ENCODE results near the gene HOXA7. TPM values are rescaled to one million over a fixed set of nuclear protein-coding genes. Genes with fewer than 3 reads are reported as not detected.

HOXA7 gene
- total and polyA plus RNA-seq, 11 donors: 0.29 TPM; not detected in 10

DNA sequence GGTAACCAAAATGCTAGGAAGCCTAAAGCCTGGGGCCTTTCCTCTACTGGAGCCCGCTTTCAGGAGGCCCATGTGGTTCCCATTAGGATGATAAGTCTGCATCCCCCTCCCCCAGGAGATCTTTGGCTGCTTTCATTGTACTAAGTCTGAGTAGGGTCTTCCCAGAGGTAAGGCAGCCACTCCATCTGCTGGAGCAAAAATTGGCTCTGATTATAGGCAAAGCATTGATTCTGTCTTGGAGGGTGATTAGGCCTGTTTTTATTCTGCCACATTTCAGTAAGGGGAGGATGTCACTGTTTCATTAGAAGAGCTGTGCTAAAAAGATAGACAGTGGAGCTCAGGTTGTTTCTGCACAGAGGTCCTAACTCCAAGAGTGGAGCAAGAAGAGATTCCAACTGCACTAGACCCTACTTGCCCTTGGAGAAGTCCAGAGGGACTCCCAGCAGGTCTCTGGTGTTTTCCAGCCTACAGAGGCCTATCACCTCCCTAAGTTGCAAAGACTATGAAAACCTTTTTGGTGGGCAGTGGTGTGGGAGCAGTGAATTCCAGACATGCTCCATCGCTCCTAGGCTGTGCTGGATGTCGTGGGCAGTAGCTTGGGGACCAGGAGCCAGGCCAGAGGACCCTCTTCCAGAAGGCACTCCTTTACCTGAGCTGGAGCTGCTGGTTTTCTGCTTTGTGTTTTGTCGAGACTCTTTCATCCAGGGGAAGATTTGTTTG, 46.8 kb downstream of the HOXA7 start:
- intact Hi-C loops (cut with DNase I): no loop called here
- peak overlapping the region in 3 of 12 donors; percentile 81 to 93 (median 85) for H3K27ac ChIP-seq
- no peak for DNase-seq
- 68 to 79% (median 71%) methylated on average over 4 of the region's 4 CpGs for WGBS, 4 donors
- H3K36me3 ChIP-seq: no peaks in the 10 kb centered on the region
- H3K4me1 ChIP-seq: peaks cover 0 to 39% (median 3%) of the 10 kb centered on the region in 12 donors
- ATAC-seq: no peak
- H3K9me3 ChIP-seq: no peaks in the 10 kb centered on the region
- TF ChIP-seq, protein P1, sequence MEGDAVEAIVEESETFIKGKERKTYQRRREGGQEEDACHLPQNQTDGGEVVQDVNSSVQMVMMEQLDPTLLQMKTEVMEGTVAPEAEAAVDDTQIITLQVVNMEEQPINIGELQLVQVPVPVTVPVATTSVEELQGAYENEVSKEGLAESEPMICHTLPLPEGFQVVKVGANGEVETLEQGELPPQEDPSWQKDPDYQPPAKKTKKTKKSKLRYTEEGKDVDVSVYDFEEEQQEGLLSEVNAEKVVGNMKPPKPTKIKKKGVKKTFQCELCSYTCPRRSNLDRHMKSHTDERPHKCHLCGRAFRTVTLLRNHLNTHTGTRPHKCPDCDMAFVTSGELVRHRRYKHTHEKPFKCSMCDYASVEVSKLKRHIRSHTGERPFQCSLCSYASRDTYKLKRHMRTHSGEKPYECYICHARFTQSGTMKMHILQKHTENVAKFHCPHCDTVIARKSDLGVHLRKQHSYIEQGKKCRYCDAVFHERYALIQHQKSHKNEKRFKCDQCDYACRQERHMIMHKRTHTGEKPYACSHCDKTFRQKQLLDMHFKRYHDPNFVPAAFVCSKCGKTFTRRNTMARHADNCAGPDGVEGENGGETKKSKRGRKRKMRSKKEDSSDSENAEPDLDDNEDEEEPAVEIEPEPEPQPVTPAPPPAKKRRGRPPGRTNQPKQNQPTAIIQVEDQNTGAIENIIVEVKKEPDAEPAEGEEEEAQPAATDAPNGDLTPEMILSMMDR (IDR thresholded peaks at IDR 0.05): no peak
- peaks cover 64 to 100% (median 91%) of the 10 kb centered on the region in 9 donors for H3K27me3 ChIP-seq
- H3K4me3 ChIP-seq: no peak overlapping the region

DNA sequence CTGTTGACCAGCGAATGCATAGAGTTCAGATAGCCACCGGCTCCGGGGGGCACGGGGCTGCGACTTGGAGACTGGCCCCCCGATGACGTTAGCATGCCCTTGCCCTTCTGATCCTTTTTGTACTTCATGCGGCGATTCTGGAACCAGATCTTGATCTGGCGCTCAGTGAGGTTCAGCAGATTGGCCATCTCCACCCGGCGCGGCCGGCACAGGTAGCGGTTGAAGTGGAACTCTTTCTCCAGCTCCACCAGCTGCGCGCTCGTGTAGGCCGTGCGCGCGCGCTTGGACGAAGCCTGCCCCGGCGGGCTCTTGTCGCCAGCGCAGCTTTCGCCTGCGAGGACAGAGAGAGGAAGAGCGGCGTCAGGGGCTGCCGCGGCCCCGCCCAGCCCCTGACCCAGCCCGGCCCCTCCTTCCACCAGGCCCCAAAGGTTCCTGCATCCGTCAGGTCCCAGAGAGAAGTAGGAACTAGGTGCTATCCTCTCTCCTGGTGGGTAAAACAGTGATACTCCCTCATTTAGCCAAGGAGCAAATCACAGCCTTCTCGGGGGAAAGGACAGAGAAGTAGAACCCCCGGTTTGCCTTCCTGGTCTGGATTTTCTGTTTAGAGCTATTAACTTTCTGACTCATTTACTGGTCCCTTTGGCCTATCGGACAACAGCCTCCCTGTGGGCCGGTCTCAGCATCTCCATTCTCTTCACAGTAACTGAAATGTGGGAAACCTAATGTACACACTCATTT, 47.9 kb downstream of the HOXA7 start:
- peak overlapping the region in 9 of 12 donors; percentile 44 to 93 (median 67) for H3K27ac ChIP-seq
- WGBS, 4 donors: 10 to 16% (median 13%) methylated on average over 22 to 41 of the region's 41 CpGs
- intact Hi-C loops (cut with DNase I): no loop called here
- ATAC-seq: peak; percentile 29 to 72 (median 52)
- H3K36me3 ChIP-seq: no peaks in the 10 kb centered on the region
- DNase-seq: peak in 1 of 5 donors; percentile 72
- peak in 1 of 2 donors; percentile 76 for TF ChIP-seq POLR2A (IDR thresholded peaks at IDR 0.05)
- TF ChIP-seq, protein P1 (IDR thresholded peaks at IDR 0.05): no peak
- H3K4me3 ChIP-seq: peak overlapping the region in 7 of 12 donors; percentile 17 to 51 (median 36)
- H3K9me3 ChIP-seq: no peaks in the 10 kb centered on the region
- peaks cover 0 to 34% (median 3%) of the 10 kb centered on the region in 12 donors for H3K4me1 ChIP-seq
- peaks cover 63 to 100% (median 97%) of the 10 kb centered on the region in 9 donors for H3K27me3 ChIP-seq

DNA sequence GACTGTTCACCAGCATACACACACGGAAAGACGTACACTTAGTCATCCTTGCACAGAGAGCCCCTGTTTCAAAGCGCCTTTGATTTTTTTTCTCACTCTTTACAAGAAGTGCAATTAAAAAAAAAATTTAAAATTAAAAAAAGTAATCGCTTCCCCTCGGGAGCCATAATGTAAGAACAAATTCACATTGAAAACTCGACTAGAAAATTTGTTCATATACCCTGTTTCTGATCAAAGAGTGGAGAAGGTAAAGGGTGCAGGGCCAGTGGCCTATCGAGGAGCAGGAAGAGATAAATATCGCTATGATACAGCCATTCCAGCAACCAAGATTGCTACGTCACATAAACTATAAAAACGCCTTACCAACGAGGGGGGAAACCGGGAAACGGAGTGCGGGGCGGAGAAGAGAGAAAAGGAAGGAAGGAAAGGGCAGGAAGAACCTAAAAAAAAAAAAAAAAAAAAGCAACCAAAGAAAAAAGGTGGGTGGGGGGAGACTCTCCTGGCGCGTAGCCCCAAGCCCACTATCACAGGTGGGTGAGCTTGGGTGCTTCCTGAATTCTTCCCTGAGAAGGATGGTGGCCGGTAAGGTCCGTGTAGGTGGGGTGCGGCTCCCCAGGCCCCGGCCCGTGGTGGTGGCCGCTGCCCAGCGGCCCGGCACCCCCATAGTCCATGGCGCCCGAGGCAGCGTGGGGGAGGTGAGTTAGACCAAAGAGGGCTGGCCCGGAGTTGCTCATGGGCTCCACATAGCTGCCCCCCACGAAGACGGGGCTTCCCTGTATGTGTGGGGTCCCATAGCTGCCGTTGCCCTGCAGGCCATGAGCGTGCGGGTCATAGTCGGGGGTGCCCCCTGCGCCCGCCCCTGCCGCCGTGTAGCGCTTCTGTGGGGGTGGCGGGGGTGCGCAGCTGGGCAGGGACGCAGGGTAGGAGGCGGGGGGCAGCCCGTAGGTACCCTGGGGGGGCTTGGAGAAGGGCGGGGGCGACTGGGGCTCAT, 48.8 kb downstream of the HOXA7 start:
- TF ChIP-seq, protein P1 (IDR thresholded peaks at IDR 0.05): no peak
- no peak for TF ChIP-seq POLR2A (IDR thresholded peaks at IDR 0.05)

More for the DNA sequence above, 48.8 kb downstream of the HOXA7 start:
- intact Hi-C loops (cut with DNase I): no loop called here
- WGBS, 4 donors: 15 to 20% (median 17%) methylated on average over 29 to 47 of the region's 47 CpGs
- DNase-seq (no peak), ATAC-seq (no peak)
- H3K4me1 ChIP-seq: peaks cover 0 to 32% (median 5%) of the 10 kb centered on the region in 12 donors
- no peaks in the 10 kb centered on the region for H3K9me3 ChIP-seq
- H3K36me3 ChIP-seq: no peaks in the 10 kb centered on the region
- peak overlapping the region in 7 of 12 donors; percentile 17 to 51 (median 36) for H3K4me3 ChIP-seq
- H3K27me3 ChIP-seq: peaks cover 60 to 100% (median 97%) of the 10 kb centered on the region in 9 donors
- peak overlapping the region in 9 of 12 donors; percentile 44 to 93 (median 67) for H3K27ac ChIP-seq

Data from heart left ventricle (tissue), 16 donors.